ENCODE data around the gene AMER2.
"Not testable (repeated sequence)": the region's sequence is repeated elsewhere in the genome, so short reads cannot be mapped to it uniquely, and the experiment has no call there.

Gene AMER2

GRCh38 chr13:25180775-25181537 lies 8.9 kb upstream of the AMER2 start:
- no peak for DNase-seq (ENCODE audit: low spot score)

- no peak for DNase-seq (ENCODE audit: low spot score)
Measured at GRCh38 chr13:25179832-25180774, 8.0 kb upstream of the AMER2 start.

- DNase-seq (ENCODE audit: low spot score): no peak
Measured at GRCh38 chr13:25179011-25179410, 6.9 kb upstream of the AMER2 start.

GRCh38 chr13:25178070-25178469 lies 6.0 kb upstream of the AMER2 start:
- DNase-seq (ENCODE audit: low spot score): no peak

GRCh38 chr13:25177636-25178035 lies 5.5 kb upstream of the AMER2 start:
- DNase-seq (ENCODE audit: low spot score): no peak

- no peak for DNase-seq (ENCODE audit: low spot score)
Measured at GRCh38 chr13:25177012-25177411, 4.9 kb upstream of the AMER2 start.

- no peak for DNase-seq (ENCODE audit: low spot score)
Measured at GRCh38 chr13:25175431-25175830, 3.3 kb upstream of the AMER2 start.

- DNase-seq (ENCODE audit: low spot score): no peak
Measured at GRCh38 chr13:25175026-25175425, 2.9 kb upstream of the AMER2 start.

- no peak for DNase-seq (ENCODE audit: low spot score)
Measured at GRCh38 chr13:25174304-25174703, 2.2 kb upstream of the AMER2 start.

- no peak for DNase-seq (ENCODE audit: low spot score)
Measured at GRCh38 chr13:25172303-25172630, 179 bp upstream of the AMER2 start.

- DNase-seq (ENCODE audit: low spot score): no peak
Measured at GRCh38 chr13:25171170-25171516, 945 bp downstream of the AMER2 start.

GRCh38 chr13:25170554-25171111 lies 1.5 kb downstream of the AMER2 start:
- no peak for DNase-seq (ENCODE audit: low spot score)

GRCh38 chr13:25169951-25170553 lies 2.0 kb downstream of the AMER2 start:
- DNase-seq (ENCODE audit: low spot score): no peak

- DNase-seq (ENCODE audit: low spot score): no peak
Measured at GRCh38 chr13:25169356-25169755, 2.7 kb downstream of the AMER2 start.

- DNase-seq (ENCODE audit: low spot score): no peak
Measured at GRCh38 chr13:25168790-25169189, 3.3 kb downstream of the AMER2 start.

GRCh38 chr13:25167382-25168174 lies 4.5 kb downstream of the AMER2 start:
- no peak for DNase-seq (ENCODE audit: low spot score)

- DNase-seq (ENCODE audit: low spot score): no peak
Measured at GRCh38 chr13:25166306-25166705, 5.8 kb downstream of the AMER2 start.

GRCh38 chr13:25165663-25166062 lies 6.4 kb downstream of the AMER2 start:
- no peak for DNase-seq (ENCODE audit: low spot score)

GRCh38 chr13:25165163-25165562 lies 6.9 kb downstream of the AMER2 start:
- not testable (repeated sequence) for DNase-seq (ENCODE audit: low spot score)

- no peak for DNase-seq (ENCODE audit: low spot score)
Measured at GRCh38 chr13:25157681-25158080, 14.4 kb downstream of the AMER2 start.

GRCh38 chr13:25153736-25154135 lies 18.4 kb downstream of the AMER2 start:
- no peak for DNase-seq (ENCODE audit: low spot score)

Measured in hepatic stellate cell (primary cell).